ENCODE results near the gene CHD2.

Gene CHD2

GRCh38 chr15:92900731-92901071, 577 bp downstream of the CHD2 start:
- peaks cover 23 to 45% of the 10 kb centered on the region in 2 donors for H3K36me3 ChIP-seq (ENCODE audit: control insufficient read depth in 1 of 2, insufficient read depth in 2 of 2, low read length in 2 of 2)
- H3K9me3 ChIP-seq (ENCODE audit: control insufficient read depth in 1 of 2, low read length in 2 of 2): no peaks in the 10 kb centered on the region
- peak overlapping the region; percentile 100 for H3K27ac ChIP-seq (ENCODE audit: low read length)
- H3K4me1 ChIP-seq (ENCODE audit: control insufficient read depth in 1 of 2, insufficient read depth in 2 of 2, low read length in 2 of 2): peaks cover 5 to 37% of the 10 kb centered on the region in 2 donors
- H3K27me3 ChIP-seq (ENCODE audit: low read depth, low read length): no peaks in the 10 kb centered on the region
- H3K4me3 ChIP-seq (ENCODE audit: low read depth in 1 of 2, low read length in 2 of 2): peak overlapping the region; percentile 91 to 97

DNA sequence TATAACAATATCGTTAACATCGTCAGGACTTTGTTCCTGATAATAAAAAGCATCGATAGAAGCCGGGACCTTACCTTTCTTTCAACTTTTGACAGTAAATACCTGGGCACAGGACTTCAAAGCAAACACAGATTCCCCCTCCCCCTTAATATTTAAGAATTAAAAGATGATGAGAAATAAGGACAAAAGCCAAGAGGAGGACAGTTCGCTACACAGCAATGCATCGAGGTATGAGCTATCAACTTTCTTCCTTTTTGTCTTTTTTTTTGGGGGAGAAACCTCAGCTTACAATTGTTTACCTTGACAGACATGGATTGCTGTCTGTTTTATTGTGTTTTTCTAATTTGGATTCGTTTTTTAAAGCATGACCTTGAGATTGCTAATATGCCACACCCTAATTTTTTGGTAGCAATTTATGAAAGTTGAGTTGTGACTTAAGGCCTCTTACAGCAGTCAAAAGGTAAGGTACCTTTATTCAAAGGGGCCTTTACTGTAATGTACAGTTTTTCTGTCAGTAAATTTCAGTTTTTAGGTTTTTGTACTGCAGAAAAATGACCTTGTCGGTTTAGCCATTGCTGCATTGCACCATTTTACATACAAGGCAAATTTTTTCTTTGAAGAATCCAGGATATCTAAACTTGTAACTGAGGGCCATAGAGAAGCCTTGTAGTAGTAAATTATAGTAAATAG, 1.1 kb downstream of the CHD2 start:
- Histone ChIP-seq H3K4me1 (ENCODE audit: control insufficient read depth in 1 of 2, insufficient read depth in 2 of 2, low read length in 2 of 2) (peaks cover 5 to 34% of the 10 kb centered on the region in 2 donors), H3K27ac (ENCODE audit: low read length) (peak overlapping the region; percentile 100), H3K36me3 (ENCODE audit: control insufficient read depth in 1 of 2, insufficient read depth in 2 of 2, low read length in 2 of 2) (peaks cover 18 to 45% of the 10 kb centered on the region in 2 donors), H3K9me3 (ENCODE audit: control insufficient read depth in 1 of 2, low read length in 2 of 2) (no peaks in the 10 kb centered on the region), H3K4me3 (ENCODE audit: low read depth in 1 of 2, low read length in 2 of 2) (peak overlapping the region; percentile 91 to 97), H3K27me3 (ENCODE audit: low read depth, low read length) (no peaks in the 10 kb centered on the region)

GRCh38 chr15:92901995-92902394, 1.9 kb downstream of the CHD2 start:
- Histone ChIP-seq H3K27me3 (ENCODE audit: low read depth, low read length) (no peaks in the 10 kb centered on the region), H3K9me3 (ENCODE audit: control insufficient read depth in 1 of 2, low read length in 2 of 2) (no peaks in the 10 kb centered on the region), H3K27ac (ENCODE audit: low read length) (peak overlapping the region; percentile 100), H3K4me3 (ENCODE audit: low read depth in 1 of 2, low read length in 2 of 2) (peak overlapping the region; percentile 91 to 97), H3K36me3 (ENCODE audit: control insufficient read depth in 1 of 2, insufficient read depth in 2 of 2, low read length in 2 of 2) (peaks cover 14 to 47% of the 10 kb centered on the region in 2 donors), H3K4me1 (ENCODE audit: control insufficient read depth in 1 of 2, insufficient read depth in 2 of 2, low read length in 2 of 2) (peaks cover 10 to 28% of the 10 kb centered on the region in 2 donors)

- Histone ChIP-seq H3K4me1 (ENCODE audit: control insufficient read depth in 1 of 2, insufficient read depth in 2 of 2, low read length in 2 of 2) (peaks cover 19 to 21% of the 10 kb centered on the region in 2 donors), H3K9me3 (ENCODE audit: control insufficient read depth in 1 of 2, low read length in 2 of 2) (no peaks in the 10 kb centered on the region), H3K27ac (ENCODE audit: low read length) (peak overlapping the region; percentile 100), H3K4me3 (ENCODE audit: low read depth in 1 of 2, low read length in 2 of 2) (peak overlapping the region; percentile 91 to 97), H3K27me3 (ENCODE audit: low read depth, low read length) (no peaks in the 10 kb centered on the region), H3K36me3 (ENCODE audit: control insufficient read depth in 1 of 2, insufficient read depth in 2 of 2, low read length in 2 of 2) (peaks cover 9 to 47% of the 10 kb centered on the region in 2 donors)
These were observed 2.8 kb downstream of the CHD2 start for GRCh38 chr15:92902737-92903593.

- no peaks in the 10 kb centered on the region for H3K9me3 ChIP-seq (ENCODE audit: control insufficient read depth in 1 of 2, low read length in 2 of 2)
- H3K4me3 ChIP-seq (ENCODE audit: low read depth in 1 of 2, low read length in 2 of 2): peak overlapping the region; percentile 91 to 97
- H3K27ac ChIP-seq (ENCODE audit: low read length): peak overlapping the region; percentile 100
- H3K4me1 ChIP-seq (ENCODE audit: control insufficient read depth in 1 of 2, insufficient read depth in 2 of 2, low read length in 2 of 2): peaks cover 17 to 25% of the 10 kb centered on the region in 2 donors
- peaks cover 2 to 44% of the 10 kb centered on the region in 2 donors for H3K36me3 ChIP-seq (ENCODE audit: control insufficient read depth in 1 of 2, insufficient read depth in 2 of 2, low read length in 2 of 2)
- H3K27me3 ChIP-seq (ENCODE audit: low read depth, low read length): no peaks in the 10 kb centered on the region
These were observed 3.5 kb downstream of the CHD2 start for GRCh38 chr15:92903631-92903965.

DNA sequence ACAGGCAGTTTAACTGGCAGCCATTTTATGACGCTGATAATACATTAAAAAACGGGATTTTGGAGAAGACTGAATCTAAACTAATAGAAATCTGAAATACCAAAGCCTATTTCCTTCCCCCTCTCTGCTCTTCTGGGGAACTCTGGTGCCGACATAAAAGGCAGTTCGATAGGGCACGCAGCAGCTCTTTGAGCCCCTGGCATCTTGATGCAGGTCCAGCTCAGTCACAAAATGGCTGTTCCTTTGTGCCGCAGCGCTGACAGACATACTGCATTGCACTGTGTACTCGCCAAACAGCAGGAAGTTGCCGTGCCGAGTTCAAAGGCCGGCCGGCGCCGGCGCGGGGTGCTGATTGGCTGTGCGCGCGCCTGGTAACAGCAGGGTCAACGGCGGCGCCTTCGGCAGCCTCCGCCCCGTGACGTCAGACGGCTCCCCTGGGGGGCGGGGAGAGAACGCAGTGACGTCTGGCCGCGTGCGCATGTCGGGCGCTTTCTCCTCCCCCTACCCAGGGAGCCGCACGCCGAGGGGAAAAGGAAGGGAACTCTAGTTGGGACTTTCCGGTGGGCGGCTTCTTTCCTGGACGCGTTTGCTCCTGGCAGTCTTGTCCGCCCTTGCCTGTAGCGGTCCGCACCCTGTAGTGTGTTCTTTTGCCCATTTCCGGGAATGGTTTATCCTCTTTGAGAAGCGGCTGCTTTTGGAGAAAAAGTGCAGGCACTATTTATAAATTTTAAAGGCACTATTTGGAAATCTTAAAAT, 4.0 kb downstream of the CHD2 start:
- H3K9me3 ChIP-seq (ENCODE audit: control insufficient read depth in 1 of 2, low read length in 2 of 2): no peaks in the 10 kb centered on the region
- H3K4me1 ChIP-seq (ENCODE audit: control insufficient read depth in 1 of 2, insufficient read depth in 2 of 2, low read length in 2 of 2): peaks cover 16 to 29% of the 10 kb centered on the region in 2 donors
- H3K4me3 ChIP-seq (ENCODE audit: low read depth in 1 of 2, low read length in 2 of 2): peak overlapping the region; percentile 91 to 97
- H3K27ac ChIP-seq (ENCODE audit: low read length): peak overlapping the region; percentile 100
- H3K36me3 ChIP-seq (ENCODE audit: control insufficient read depth in 1 of 2, insufficient read depth in 2 of 2, low read length in 2 of 2): peaks cover 0 to 44% of the 10 kb centered on the region in 2 donors
- no peaks in the 10 kb centered on the region for H3K27me3 ChIP-seq (ENCODE audit: low read depth, low read length)

GRCh38 chr15:92904722-92905571, 4.8 kb downstream of the CHD2 start:
- Histone ChIP-seq H3K9me3 (ENCODE audit: control insufficient read depth in 1 of 2, low read length in 2 of 2) (no peaks in the 10 kb centered on the region), H3K4me3 (ENCODE audit: low read depth in 1 of 2, low read length in 2 of 2) (peak overlapping the region; percentile 62 to 91), H3K27me3 (ENCODE audit: low read depth, low read length) (no peaks in the 10 kb centered on the region), H3K36me3 (ENCODE audit: control insufficient read depth in 1 of 2, insufficient read depth in 2 of 2, low read length in 2 of 2) (peaks cover 0 to 44% of the 10 kb centered on the region in 2 donors), H3K27ac (ENCODE audit: low read length) (peak overlapping the region; percentile 100), H3K4me1 (ENCODE audit: control insufficient read depth in 1 of 2, insufficient read depth in 2 of 2, low read length in 2 of 2) (peaks cover 20 to 33% of the 10 kb centered on the region in 2 donors)

- Histone ChIP-seq H3K36me3 (ENCODE audit: control insufficient read depth in 1 of 2, insufficient read depth in 2 of 2, low read length in 2 of 2) (peaks cover 0 to 35% of the 10 kb centered on the region in 2 donors), H3K4me3 (ENCODE audit: low read depth in 1 of 2, low read length in 2 of 2) (peak overlapping the region; percentile 62 to 91), H3K4me1 (ENCODE audit: control insufficient read depth in 1 of 2, insufficient read depth in 2 of 2, low read length in 2 of 2) (peaks cover 30 to 33% of the 10 kb centered on the region in 2 donors), H3K9me3 (ENCODE audit: control insufficient read depth in 1 of 2, low read length in 2 of 2) (no peaks in the 10 kb centered on the region), H3K27me3 (ENCODE audit: low read depth, low read length) (no peaks in the 10 kb centered on the region), H3K27ac (ENCODE audit: low read length) (peak overlapping the region; percentile 100)
These were observed 5.9 kb downstream of the CHD2 start for GRCh38 chr15:92906020-92906419.

GRCh38 chr15:92906563-92907081, 6.5 kb downstream of the CHD2 start:
- peak overlapping the region in 1 of 2 donors; percentile 62 for H3K4me3 ChIP-seq (ENCODE audit: low read depth in 1 of 2, low read length in 2 of 2)

GRCh38 chr15:92907229-92907628, 7.1 kb downstream of the CHD2 start:
- H3K27ac ChIP-seq (ENCODE audit: low read length): peak overlapping the region; percentile 100
- no peaks in the 10 kb centered on the region for H3K27me3 ChIP-seq (ENCODE audit: low read depth, low read length)
- no peaks in the 10 kb centered on the region for H3K9me3 ChIP-seq (ENCODE audit: control insufficient read depth in 1 of 2, low read length in 2 of 2)
- peaks cover 0 to 26% of the 10 kb centered on the region in 2 donors for H3K36me3 ChIP-seq (ENCODE audit: control insufficient read depth in 1 of 2, insufficient read depth in 2 of 2, low read length in 2 of 2)
- peaks cover 33 to 41% of the 10 kb centered on the region in 2 donors for H3K4me1 ChIP-seq (ENCODE audit: control insufficient read depth in 1 of 2, insufficient read depth in 2 of 2, low read length in 2 of 2)
- H3K4me3 ChIP-seq (ENCODE audit: low read depth in 1 of 2, low read length in 2 of 2): peak overlapping the region; percentile 27 to 34

More at GRCh38 chr15:92906563-92907081, 6.5 kb downstream of the CHD2 start:
- H3K27me3 ChIP-seq (ENCODE audit: low read depth, low read length): no peaks in the 10 kb centered on the region
- H3K9me3 ChIP-seq (ENCODE audit: control insufficient read depth in 1 of 2, low read length in 2 of 2): no peaks in the 10 kb centered on the region
- H3K4me1 ChIP-seq (ENCODE audit: control insufficient read depth in 1 of 2, insufficient read depth in 2 of 2, low read length in 2 of 2): peaks cover 33 to 35% of the 10 kb centered on the region in 2 donors
- peaks cover 0 to 29% of the 10 kb centered on the region in 2 donors for H3K36me3 ChIP-seq (ENCODE audit: control insufficient read depth in 1 of 2, insufficient read depth in 2 of 2, low read length in 2 of 2)
- H3K27ac ChIP-seq (ENCODE audit: low read length): peak overlapping the region; percentile 100

Data from muscle layer of duodenum (tissue), 2 donors.